K562 (cell line): ENCODE measurements around the gene OPA3. TPM values are rescaled to one million over a fixed set of nuclear protein-coding genes. Genes with fewer than 3 reads are reported as not detected.

Experiments used
- ARHGAP35 ChIP-seq: fragments of 450-650 bp; IDR thresholded peaks from 2 replicates; pipeline ENCODE4 v1.6.1; 2018; ENCODE audit not compliant: partially characterized antibody
- ARID4B ChIP-seq: sonication (generic); formaldehyde crosslinking; IDR thresholded peaks from 2 replicates; pipeline ENCODE4 v1.8.0; 2022; ENCODE audit warnings: mild to moderate bottlenecking, missing genetic modification reagents
- FUS ChIP-seq: fragments of 200-400 bp; formaldehyde crosslinking; optimal IDR thresholded peaks from 2 replicates; pipeline ENCODE3; 2017; ENCODE audit warnings: low read depth, low read length
- NCOA1 ChIP-seq: fragments of 450-650 bp; IDR thresholded peaks from 2 replicates; pipeline ENCODE4 v1.6.1; 2016; ENCODE audit warnings: low read depth
- NR2F6 ChIP-seq: fragments of 450-650 bp; formaldehyde crosslinking; IDR thresholded peaks from 2 replicates; pipeline ENCODE4 v1.4.0; 2020; ENCODE audit warnings: mild to moderate bottlenecking
- NR3C1 ChIP-seq: sonication (generic); formaldehyde crosslinking; IDR thresholded peaks from 2 replicates; pipeline ENCODE4 v1.8.1; 2022; ENCODE audit warnings: missing genetic modification reagents
- NR4A1 ChIP-seq, 2 experiments: fragments of 250-450 bp in 1 of 2; fragments of 450-650 bp in 1 of 2; sonication (Bioruptor Pico) in 1 of 2; IDR thresholded peaks; 2 replicates each; pipeline versions ENCODE4 v1.4.0 to v1.6.1; 2016 to 2020; ENCODE audit warnings: mild to moderate bottlenecking in 2 of 2, missing compliant biosample characterization in 1 of 2, missing genetic modification characterization in 1 of 2, moderate library complexity in 1 of 2
- RBBP5 ChIP-seq: fragments of 200-600 bp; sonication (generic); IDR thresholded peaks from 2 replicates; pipeline ENCODE4 v1.6.1; 2012; ENCODE audit warnings: borderline replicate concordance, mild to moderate bottlenecking, low read length, control low read depth, inconsistent platforms; ENCODE audit not compliant: insufficient read depth, poor library complexity, severe bottlenecking
- RREB1 ChIP-seq: fragments of 250-450 bp; sonication (Bioruptor Pico); IDR thresholded peaks from 2 replicates; pipeline ENCODE4 v1.4.0; 2020
- SRF ChIP-seq, 2 experiments: fragments of 250-450, 450-650 bp in 1 of 2; sonication (Bioruptor Pico) in 1 of 2; sonication (generic) in 1 of 2; formaldehyde crosslinking; IDR thresholded peaks; 2 replicates each; pipeline versions ENCODE4 v1.5.0 to v1.5.1; 2020 to 2022; ENCODE audit warnings: mild to moderate bottlenecking in 1 of 2, missing genetic modification reagents in 1 of 2
- STAG1 ChIP-seq: sonication (generic); formaldehyde crosslinking; IDR thresholded peaks from 2 replicates; pipeline ENCODE4 v1.5.0; 2020; ENCODE audit warnings: missing genetic modification reagents, borderline replicate concordance
- ZBTB7A ChIP-seq: IDR thresholded peaks from 2 replicates; pipeline ENCODE4 v1.6.1; 2011; ENCODE audit warnings: low read depth, mild to moderate bottlenecking, low read length, moderate library complexity, borderline replicate concordance; ENCODE audit not compliant: control insufficient read depth
- ZNF124 ChIP-seq: sonication (generic); formaldehyde crosslinking; IDR thresholded peaks from 2 replicates; pipeline ENCODE4 v1.8.1; 2022; ENCODE audit warnings: missing genetic modification reagents
- ZNF764 ChIP-seq: fragments of 250-450 bp; sonication (Bioruptor Pico); IDR thresholded peaks from 2 replicates; pipeline ENCODE4 v1.4.0; 2020; ENCODE audit warnings: low read depth, mild to moderate bottlenecking, moderate library complexity
- polyA plus RNA-seq, 8 experiments: library from polyadenylated mRNA; depleted of rRNA in 4 of 8; stranded (reverse) in 5 of 8; unstranded in 3 of 8; fragments of >200 nt; fragmentation: Nextera tagmentation in 2 of 8; fragmentation: Illumina TruSeq in 1 of 8; extraction: Ambion mirVana in 2 of 8; extraction: Trizol in 1 of 8; gene quantifications; 2 replicates each; pipeline versions ENCODE4 v1.2.1 to v1.2.3, GENCODE V29; 2011 to 2014; ENCODE audit warnings: inconsistent platforms in 1 of 8, missing spikeins in 1 of 8
- total RNA-seq, 7 experiments: library from RNA; depleted of rRNA in 6 of 7; stranded (reverse); fragments of >200 nt in 6 of 7; fragmentation: Illumina TruSeq in 2 of 7; extraction: Trizol in 2 of 7; gene quantifications; 2 replicates each; pipeline versions ENCODE4 v1.2.1 to v1.2.3, GENCODE V29; 2011 to 2021; ENCODE audit warnings: low replicate concordance in 1 of 7
- TF ChIP-seq, protein P1 (sequence below), 2 experiments: fragments of 450-650 bp; conservative IDR thresholded peaks; 2 replicates each; pipeline ENCODE4 v1.6.1; 2017; ENCODE audit warnings: mild to moderate bottlenecking in 2 of 2, moderate library complexity in 2 of 2

OPA3 gene
- total and polyA plus RNA-seq, 9 of the 15 experiments (the other 6 are each of a cell fraction or from before 2014, with no cell fraction given) = 1.4 to 18.8 (median 9.0) TPM

- TF ChIP-seq, protein P1, sequence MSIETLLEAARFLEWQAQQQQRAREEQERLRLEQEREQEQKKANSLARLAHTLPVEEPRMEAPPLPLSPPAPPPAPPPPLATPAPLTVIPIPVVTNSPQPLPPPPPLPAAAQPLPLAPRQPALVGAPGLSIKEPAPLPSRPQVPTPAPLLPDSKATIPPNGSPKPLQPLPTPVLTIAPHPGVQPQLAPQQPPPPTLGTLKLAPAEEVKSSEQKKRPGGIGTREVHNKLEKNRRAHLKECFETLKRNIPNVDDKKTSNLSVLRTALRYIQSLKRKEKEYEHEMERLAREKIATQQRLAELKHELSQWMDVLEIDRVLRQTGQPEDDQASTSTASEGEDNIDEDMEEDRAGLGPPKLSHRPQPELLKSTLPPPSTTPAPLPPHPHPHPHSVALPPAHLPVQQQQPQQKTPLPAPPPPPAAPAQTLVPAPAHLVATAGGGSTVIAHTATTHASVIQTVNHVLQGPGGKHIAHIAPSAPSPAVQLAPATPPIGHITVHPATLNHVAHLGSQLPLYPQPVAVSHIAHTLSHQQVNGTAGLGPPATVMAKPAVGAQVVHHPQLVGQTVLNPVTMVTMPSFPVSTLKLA (conservative IDR thresholded peaks at IDR 0.05) = peak; percentile 77 to 88
- TF ChIP-seq ZNF124 = peak; percentile 86; the same call in 1 of the 2 replicates
- peak; percentile 32 for TF ChIP-seq RBBP5
- 0 out of 4 replicates have a peak, but pooled peaks of 1 of the 2 experiments have one; percentile 44 for TF ChIP-seq SRF (CRISPR knock-in tag; IDR thresholded peaks at IDR 0.05)
- no peak for TF ChIP-seq ARHGAP35
- TF ChIP-seq NCOA1 = peak; percentile 50; the same call in 1 of the 2 replicates
- peak; percentile 95 for TF ChIP-seq NR3C1
- peak; percentile 81; the same call in 1 of the 2 replicates for TF ChIP-seq ZBTB7A
- TF ChIP-seq ZNF764 (CRISPR knock-in tag) = no peak
- TF ChIP-seq ARID4B = peak; percentile 98
- peak; percentile 56; the same call in 1 of the 2 replicates for TF ChIP-seq STAG1
- TF ChIP-seq RREB1 (CRISPR knock-in tag) = 0 out of 2 replicates have a peak, but pooled peaks have one; percentile 41
- TF ChIP-seq FUS = no peak
- no peak for TF ChIP-seq NR4A1 (CRISPR knock-in tag; IDR thresholded peaks at IDR 0.05)
- 0 out of 2 replicates have a peak, but pooled peaks have one; percentile 40 for TF ChIP-seq NR4A1 (tag; IDR thresholded peaks at IDR 0.05)
- TF ChIP-seq NR2F6 (CRISPR knock-in tag) = no peak
These were observed 88.2 kb downstream of the OPA3 start (continued) for GRCh38 chr19:45496349-45496953.
